Loucy (cell line): Measurements from ENCODE around the gene RPS28.

Source experiments
- H2AFZ ChIP-seq: fragments of 200-600 bp; sonication (generic); 2 replicates; pipeline ENCODE4 v1.6.0; 2016; ENCODE audit warnings: antibody characterized with exemption, mild to moderate bottlenecking, low read length, moderate library complexity
- H3F3A ChIP-seq: fragments of 200-600 bp; 2 replicates; pipeline ENCODE4 v1.6.0; 2016; ENCODE audit warnings: antibody characterized with exemption, low read depth, mild to moderate bottlenecking
- H3K27me3 ChIP-seq: fragments of 200-600 bp; sonication (generic); 2 replicates; pipeline ENCODE4 v1.6.1; 2014; ENCODE audit warnings: low read length, mild to moderate bottlenecking; ENCODE audit not compliant: insufficient read depth, poor library complexity, severe bottlenecking
- H3K36me3 ChIP-seq: fragments of 200-600 bp; sonication (generic); 2 replicates; pipeline ENCODE4 v1.6.1; 2016; ENCODE audit warnings: low read length; ENCODE audit not compliant: insufficient read depth
- H3K4me1 ChIP-seq: fragments of 200-600 bp; sonication (generic); 2 replicates; pipeline ENCODE4 v1.5.1; 2014; ENCODE audit warnings: low read length, mild to moderate bottlenecking; ENCODE audit not compliant: insufficient read depth, poor library complexity, severe bottlenecking
- H3K4me2 ChIP-seq: fragments of 200-600 bp; sonication (generic); 2 replicates; pipeline ENCODE4 v1.6.0; 2014; ENCODE audit warnings: antibody characterized with exemption, low read length, low read depth, mild to moderate bottlenecking; ENCODE audit not compliant: poor library complexity, severe bottlenecking
- H3K4me3 ChIP-seq: fragments of 200-600 bp; sonication (generic); 2 replicates; pipeline ENCODE4 v1.5.1; 2014; ENCODE audit warnings: low read length, mild to moderate bottlenecking, mixed read lengths; ENCODE audit not compliant: poor library complexity, severe bottlenecking
- H3K79me2 ChIP-seq: fragments of 200-600 bp; sonication (generic); 2 replicates; pipeline ENCODE4 v1.6.1; 2014; ENCODE audit warnings: low read length; ENCODE audit not compliant: insufficient read depth
- H3K9ac ChIP-seq: fragments of 200-600 bp; sonication (generic); 2 replicates; pipeline ENCODE4 v1.6.0; 2014; ENCODE audit warnings: mild to moderate bottlenecking, low read depth, low read length, moderate library complexity; ENCODE audit not compliant: poor library complexity, severe bottlenecking
- H3K9me2 ChIP-seq: fragments of 200-600 bp; sonication (generic); replicated peaks from 2 replicates; pipeline ENCODE4 v1.6.1; 2016; ENCODE audit warnings: low read depth, low read length, mixed read lengths
- H3K9me3 ChIP-seq: fragments of 200-600 bp; sonication (generic); 2 replicates; pipeline ENCODE4 v1.6.1; 2014; ENCODE audit warnings: mild to moderate bottlenecking, antibody characterized with exemption, low read length, low read depth; ENCODE audit not compliant: insufficient read depth
- H4K20me1 ChIP-seq: fragments of 200-600 bp; sonication (generic); 2 replicates; pipeline ENCODE4 v1.6.0; 2014; ENCODE audit warnings: antibody characterized with exemption, low read length, mild to moderate bottlenecking; ENCODE audit not compliant: insufficient read depth, poor library complexity, severe bottlenecking
- EZH2phosphoT487 ChIP-seq: fragments of 200-600 bp; IDR thresholded peaks from 2 replicates; pipeline ENCODE4 v1.6.1; 2018; ENCODE audit warnings: antibody characterized with exemption, mild to moderate bottlenecking, moderate library complexity, borderline replicate concordance
- TF ChIP-seq, protein P1 (sequence below): fragments of 200-600 bp; sonication (generic); conservative IDR thresholded peaks from 2 replicates; pipeline ENCODE4 v1.5.1; 2014; ENCODE audit warnings: mild to moderate bottlenecking, antibody characterized with exemption, low read length

The RPS28 gene

DNA sequence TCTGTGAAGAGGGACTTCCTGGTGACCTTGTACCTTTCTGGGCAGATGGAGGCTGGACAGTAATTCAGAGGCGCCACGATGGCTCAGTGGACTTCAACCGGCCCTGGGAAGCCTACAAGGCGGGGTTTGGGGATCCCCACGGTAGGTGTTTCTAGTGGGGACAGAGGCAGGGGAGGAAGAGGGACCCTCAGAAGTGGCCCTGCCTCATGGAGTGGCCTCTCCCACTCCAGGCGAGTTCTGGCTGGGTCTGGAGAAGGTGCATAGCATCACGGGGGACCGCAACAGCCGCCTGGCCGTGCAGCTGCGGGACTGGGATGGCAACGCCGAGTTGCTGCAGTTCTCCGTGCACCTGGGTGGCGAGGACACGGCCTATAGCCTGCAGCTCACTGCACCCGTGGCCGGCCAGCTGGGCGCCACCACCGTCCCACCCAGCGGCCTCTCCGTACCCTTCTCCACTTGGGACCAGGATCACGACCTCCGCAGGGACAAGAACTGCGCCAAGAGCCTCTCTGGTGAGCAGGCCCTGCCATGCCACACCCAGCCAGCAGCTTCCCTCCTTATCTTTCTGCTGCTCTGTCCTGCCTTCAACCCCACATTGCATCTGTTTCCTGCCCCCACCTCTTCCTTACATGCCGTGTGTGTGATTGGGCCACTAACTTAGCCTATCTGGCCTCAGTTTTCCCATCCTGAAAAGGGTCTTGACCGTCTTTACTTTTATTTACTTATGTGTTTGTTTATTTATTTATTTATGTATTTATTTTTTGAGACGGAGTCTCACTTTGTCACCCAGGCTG lies 49.9 kb downstream of the RPS28 start:
- TF ChIP-seq, protein P1, sequence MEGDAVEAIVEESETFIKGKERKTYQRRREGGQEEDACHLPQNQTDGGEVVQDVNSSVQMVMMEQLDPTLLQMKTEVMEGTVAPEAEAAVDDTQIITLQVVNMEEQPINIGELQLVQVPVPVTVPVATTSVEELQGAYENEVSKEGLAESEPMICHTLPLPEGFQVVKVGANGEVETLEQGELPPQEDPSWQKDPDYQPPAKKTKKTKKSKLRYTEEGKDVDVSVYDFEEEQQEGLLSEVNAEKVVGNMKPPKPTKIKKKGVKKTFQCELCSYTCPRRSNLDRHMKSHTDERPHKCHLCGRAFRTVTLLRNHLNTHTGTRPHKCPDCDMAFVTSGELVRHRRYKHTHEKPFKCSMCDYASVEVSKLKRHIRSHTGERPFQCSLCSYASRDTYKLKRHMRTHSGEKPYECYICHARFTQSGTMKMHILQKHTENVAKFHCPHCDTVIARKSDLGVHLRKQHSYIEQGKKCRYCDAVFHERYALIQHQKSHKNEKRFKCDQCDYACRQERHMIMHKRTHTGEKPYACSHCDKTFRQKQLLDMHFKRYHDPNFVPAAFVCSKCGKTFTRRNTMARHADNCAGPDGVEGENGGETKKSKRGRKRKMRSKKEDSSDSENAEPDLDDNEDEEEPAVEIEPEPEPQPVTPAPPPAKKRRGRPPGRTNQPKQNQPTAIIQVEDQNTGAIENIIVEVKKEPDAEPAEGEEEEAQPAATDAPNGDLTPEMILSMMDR, result no peak
- no peak for TF ChIP-seq EZH2phosphoT487
- Histone ChIP-seq H3K4me1 (no peaks in the 10 kb centered on the region), H2AFZ (no peak overlapping the region), H3K36me3 (no peaks in the 10 kb centered on the region), H3K9me2 (no peaks in the 10 kb centered on the region), H3K4me2 (no peak overlapping the region), H3K79me2 (no peaks in the 10 kb centered on the region), H3K27me3 (no peaks in the 10 kb centered on the region), H3K9ac (peak overlapping the region; percentile 12), H3K4me3 (no peak overlapping the region), H3K9me3 (no peaks in the 10 kb centered on the region), H3F3A (no peaks in the 10 kb centered on the region), H4K20me1 (no peaks in the 10 kb centered on the region)
